UCSD-AML1 (cell line): ENCODE data around the gene COBL.

Source experiments
- DNase-seq: peaks from one replicate; lab custom pipeline; 2025; ENCODE audit not compliant: unreplicated experiment; lab: John Stamatoyannopoulos, UW

COBL gene

GRCh38 chr7:51062222-51062987 lies 254.2 kb downstream of the COBL start:
- no peak for DNase-seq

GRCh38 chr7:51060536-51060935 lies 256.1 kb downstream of the COBL start:
- no peak for DNase-seq

GRCh38 chr7:51059504-51060142 lies 257.0 kb downstream of the COBL start:
- DNase-seq = no peak

DNA sequence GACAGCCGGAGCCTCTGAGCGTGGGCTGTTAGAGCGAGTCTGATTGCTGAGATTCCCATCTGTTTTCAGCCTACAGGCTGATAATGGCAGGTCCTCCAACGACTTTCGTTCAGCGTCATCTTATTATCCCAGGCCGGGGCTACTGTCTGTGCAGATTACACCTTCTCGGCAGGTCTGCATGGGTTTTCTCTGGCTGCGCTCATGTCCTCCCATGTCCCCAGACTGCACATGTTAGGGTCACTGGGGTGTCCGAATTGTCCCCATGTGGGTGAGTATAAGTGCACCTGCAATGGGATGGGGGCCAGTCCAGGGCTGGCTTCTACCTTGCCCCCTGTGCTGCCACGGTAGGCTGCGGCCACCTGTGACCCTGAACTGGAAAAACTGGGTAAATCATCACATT lies 257.8 kb downstream of the COBL start:
- DNase-seq = no peak

DNA sequence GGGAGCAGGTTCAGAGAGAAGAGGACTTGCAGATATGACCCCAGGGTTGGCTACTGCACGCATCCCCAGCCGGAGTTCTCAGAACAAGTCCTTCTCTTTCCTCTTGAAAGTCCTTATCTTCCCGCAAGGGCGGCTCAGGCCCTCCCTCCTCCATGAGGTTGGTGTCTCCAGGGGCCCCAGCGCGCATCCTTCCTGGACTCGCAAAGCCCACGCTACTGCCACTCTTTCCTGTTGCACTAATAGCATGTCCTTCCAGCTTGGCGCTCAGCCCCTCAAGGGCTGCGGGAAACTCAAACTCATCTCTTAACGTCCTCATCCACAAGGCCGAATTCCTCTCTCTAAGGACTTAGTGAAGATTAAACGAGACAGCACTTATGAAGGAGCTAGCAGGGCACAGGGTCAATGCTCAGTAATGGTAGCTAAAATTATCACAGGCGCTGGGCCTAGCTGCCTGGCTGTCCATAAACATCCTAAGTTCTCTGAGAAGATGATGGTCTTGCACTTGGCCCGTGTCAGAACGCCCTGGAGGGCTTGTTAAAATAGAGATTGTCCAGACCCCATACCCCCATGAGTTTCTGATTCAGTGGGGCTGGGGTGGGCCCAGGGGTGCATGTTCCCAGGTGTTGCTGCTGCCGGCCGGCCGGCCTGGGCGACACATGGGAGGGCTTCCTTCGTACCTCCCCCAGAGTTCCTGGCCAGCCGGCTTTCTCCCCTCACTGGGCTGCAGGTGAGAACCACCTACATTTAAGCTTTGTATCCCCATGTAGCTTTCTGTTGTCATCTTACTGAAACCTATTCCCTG lies 261.4 kb downstream of the COBL start:
- no peak for DNase-seq

DNA sequence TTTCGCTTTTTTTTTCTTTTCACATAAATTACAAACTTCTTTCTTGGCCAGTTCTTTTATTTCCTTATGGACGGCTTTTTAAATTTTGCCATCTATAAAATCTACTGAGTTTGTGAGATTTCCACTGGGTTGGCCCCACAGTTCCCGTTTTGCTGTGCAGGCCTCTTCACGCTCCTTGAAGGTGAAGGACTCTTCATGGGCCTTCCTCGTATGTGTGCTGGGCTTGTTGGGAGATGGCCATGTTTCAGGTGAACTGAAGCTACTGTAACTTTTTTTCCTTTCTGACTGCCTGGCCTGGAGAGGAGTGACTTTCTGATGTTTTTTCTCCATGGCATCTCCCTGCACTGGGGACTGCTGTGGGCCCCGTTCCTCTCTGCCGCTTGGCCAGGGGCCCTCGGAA lies 262.4 kb downstream of the COBL start:
- no peak for DNase-seq

DNA sequence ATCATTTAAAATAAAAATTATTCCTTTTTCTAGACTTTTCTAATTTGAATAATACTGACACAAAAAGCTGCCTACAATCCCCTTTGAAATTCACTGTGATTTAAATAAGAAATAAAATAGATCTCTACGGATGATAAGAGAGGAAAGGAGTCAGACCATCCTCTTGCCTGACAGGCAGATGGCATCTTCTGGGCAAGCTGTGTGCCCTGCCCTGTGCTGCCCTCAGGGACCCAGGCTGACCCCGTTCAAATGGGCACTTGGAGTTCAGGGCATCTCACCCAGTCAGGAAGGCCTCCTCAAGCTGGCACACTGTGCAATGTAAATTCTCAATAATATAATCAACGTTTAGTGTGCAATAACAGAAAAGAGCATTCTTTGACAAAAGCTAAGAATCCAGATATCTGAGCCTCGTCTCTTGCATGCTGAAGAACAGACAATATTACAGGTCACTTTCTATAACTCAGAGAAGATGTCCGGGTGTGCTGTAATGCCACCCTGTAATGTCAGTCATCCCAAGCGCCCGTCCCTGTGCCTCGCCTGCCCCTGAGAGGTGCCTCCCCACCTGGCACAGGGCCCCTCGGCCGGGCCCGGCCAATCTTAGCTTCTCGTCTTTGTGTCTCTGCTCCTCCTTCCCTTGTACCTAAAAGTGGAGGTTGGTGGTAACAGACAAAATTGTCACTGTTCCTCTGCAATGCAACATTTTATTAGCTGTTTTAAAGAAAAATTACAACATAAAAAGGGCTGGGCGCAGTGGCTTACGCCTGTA lies 263.3 kb downstream of the COBL start:
- no peak for DNase-seq

DNA sequence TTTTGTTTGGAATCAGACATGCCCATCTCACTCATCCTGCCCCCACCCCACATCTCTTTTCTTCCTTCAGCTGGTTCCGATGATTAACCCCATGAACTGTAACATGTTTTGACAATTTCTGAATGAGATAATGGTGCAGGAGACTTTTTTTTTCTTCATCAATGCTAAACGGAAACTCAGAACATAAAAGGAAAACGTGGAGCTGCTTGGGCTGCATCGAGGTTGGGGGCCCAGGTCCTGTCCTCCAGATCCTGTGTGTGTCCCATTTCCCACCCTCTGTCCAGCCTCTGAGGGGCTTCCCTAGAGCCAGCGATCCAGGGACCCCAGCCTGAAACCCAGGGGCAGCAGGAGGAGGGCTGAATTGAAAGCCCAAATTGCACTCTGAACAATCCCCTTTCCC lies 270.1 kb downstream of the COBL start:
- DNase-seq = no peak

- DNase-seq = no peak
These were observed 270.5 kb downstream of the COBL start for GRCh38 chr7:51046103-51046466.

DNA sequence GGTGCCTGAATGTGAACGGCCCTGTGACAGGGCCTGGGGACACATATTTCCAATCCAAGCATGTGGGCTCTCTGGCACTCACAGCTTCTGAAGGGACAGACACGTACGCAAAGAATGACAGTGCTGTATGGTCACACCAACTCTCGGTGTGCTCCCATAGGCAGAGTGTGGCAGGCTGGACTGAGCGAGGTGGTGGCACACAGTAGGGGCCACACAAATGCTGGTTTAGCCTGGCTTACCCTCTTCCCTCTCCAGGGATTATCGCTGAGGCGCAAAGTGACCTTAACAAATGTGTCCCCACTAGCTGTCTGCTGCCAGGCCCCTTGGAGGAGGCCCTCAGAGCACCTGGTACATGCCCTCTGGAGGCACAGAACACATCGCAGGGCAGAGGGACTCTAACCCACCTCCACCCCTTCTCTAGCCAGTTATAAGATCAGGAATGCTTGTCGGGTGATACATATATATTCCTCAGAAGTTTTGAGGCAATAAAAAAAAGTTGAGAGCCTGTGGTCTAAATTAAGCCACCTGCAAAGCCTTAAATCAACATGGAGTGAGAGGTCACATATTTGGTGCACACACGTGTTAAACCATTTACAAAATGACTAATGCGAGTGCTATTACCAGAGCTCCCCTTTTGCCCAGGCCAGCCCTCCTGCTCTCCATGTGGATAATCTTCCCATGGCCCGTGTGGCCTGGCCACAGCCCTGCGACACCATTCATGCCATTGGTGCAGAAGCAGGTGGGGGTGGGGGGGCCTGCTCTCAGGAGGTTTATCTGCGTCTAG lies 271.1 kb downstream of the COBL start:
- no peak for DNase-seq

- DNase-seq = no peak
These were observed 273.1 kb downstream of the COBL start for GRCh38 chr7:51043461-51043860.

- no peak for DNase-seq
These were observed 275.8 kb downstream of the COBL start for GRCh38 chr7:51040787-51041186.

DNA sequence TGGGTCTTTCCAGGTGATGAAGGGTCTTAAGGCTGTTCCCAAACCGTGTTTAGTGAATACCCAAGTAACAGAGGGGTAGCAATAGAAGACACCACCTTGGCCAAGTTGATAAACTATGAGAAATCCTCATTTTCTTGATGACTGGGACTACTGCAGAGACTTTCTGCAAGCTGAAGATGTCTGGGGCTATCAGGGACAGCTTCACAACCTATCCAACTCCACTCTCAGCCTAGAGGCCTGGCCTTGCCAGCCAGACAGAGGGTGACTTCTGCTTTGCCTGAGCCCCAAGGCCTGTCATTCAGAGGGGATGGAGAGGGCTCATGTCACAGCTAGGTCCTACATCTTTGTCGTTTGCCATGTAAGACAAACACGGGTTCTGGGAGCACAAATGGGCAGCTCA lies 278.0 kb downstream of the COBL start:
- DNase-seq = no peak

GRCh38 chr7:51035716-51036115 lies 280.9 kb downstream of the COBL start:
- DNase-seq = no peak

- no peak for DNase-seq
These were observed 281.9 kb downstream of the COBL start for GRCh38 chr7:51034521-51035264.

- no peak for DNase-seq
These were observed 282.7 kb downstream of the COBL start for GRCh38 chr7:51033727-51034520.

- DNase-seq = no peak
These were observed 284.7 kb downstream of the COBL start for GRCh38 chr7:51031791-51032515.

- DNase-seq = no peak
These were observed 285.4 kb downstream of the COBL start for GRCh38 chr7:51031216-51031615.
